Testis (tissue), 3 donors: ENCODE data around the gene SMIM13. TPM values are rescaled to one million over a fixed set of nuclear protein-coding genes. Genes with fewer than 3 reads are reported as not detected.

Experiments used
- DNase-seq: peaks from one replicate; pipeline ENCODE4 v3.0.0-alpha.2; 2019
- H3K27ac ChIP-seq, 2 donors: fragments of 200-600 bp; sonication (generic); one replicate each; pipeline ENCODE4 v1.5.1; 2019
- H3K27me3 ChIP-seq: fragments of 200-600 bp; sonication (generic); one replicate; pipeline ENCODE4 v1.5.1; 2019
- H3K36me3 ChIP-seq: fragments of 200-600 bp; sonication (generic); one replicate; pipeline ENCODE4 v1.5.1; 2017; ENCODE audit warnings: low read depth; ENCODE audit errors: missing control alignments
- H3K4me1 ChIP-seq: fragments of 200-600 bp; sonication (generic); one replicate; pipeline ENCODE4 v1.5.1; 2019
- H3K4me3 ChIP-seq, 2 donors: fragments of 200-600 bp; sonication (generic); one replicate each; pipeline ENCODE4 v1.5.1; 2017 to 2019
- H3K9me3 ChIP-seq: fragments of 200-600 bp; sonication (generic); one replicate; pipeline ENCODE4 v1.5.1; 2017
- CTCF ChIP-seq, 3 experiments: fragments of 450-650 bp in 2 of 3; fragments of 200-600 bp in 1 of 3; sonication (generic) in 1 of 3; IDR thresholded peaks; one replicate each; pipeline ENCODE4 v1.5.1; 2016 to 2019; ENCODE audit warnings: antibody characterized with exemption in 3 of 3, mild to moderate bottlenecking in 2 of 3, moderate library complexity in 1 of 3
- POLR2A ChIP-seq: fragments of 450-650 bp; IDR thresholded peaks from one replicate; pipeline ENCODE4 v1.6.1; 2017; ENCODE audit warnings: antibody characterized with exemption, mild to moderate bottlenecking, moderate library complexity
- WGBS, 2 donors: methylation state at CpG; one replicate each; pipeline ENCODE4 v1.1.5; 2018; 5-methylcytosine and 5-hydroxymethylcytosine counted together
- intact Hi-C: fragments of 100-400 bp; cut with DNase I; formaldehyde crosslinking; loops from one replicate; pipeline ENCODE4 v1.15.1; 2023; ENCODE audit warnings: low total_unique reads
- polyA plus RNA-seq: library from polyadenylated mRNA; stranded (reverse); fragments of 350-450 nt; fragmentation: Illumina TruSeq; extraction: RNeasy Lipid Tissue Mini Kit (QIAGEN cat#74804); gene quantifications from one replicate; pipeline ENCODE4 v1.2.3, GENCODE V29; 2014; ENCODE audit warnings: low read depth, low replicate concordance; ENCODE audit not compliant: insufficient read depth
- total RNA-seq, 2 donors: library from RNA; depleted of rRNA; stranded (reverse); fragments of >200 nt; gene quantifications; one replicate each; pipeline ENCODE4 v1.2.3, GENCODE V29; 2016

Gene SMIM13
- total and polyA plus RNA-seq, 3 donors from 2014 or later: 7.2 to 13.2 (median 8.9) TPM

GRCh38 chr6:11053307-11053706 lies 40.3 kb upstream of the SMIM13 start:
- H3K4me1 ChIP-seq: no peaks in the 10 kb centered on the region
- TF ChIP-seq POLR2A: no peak
- no peak for TF ChIP-seq CTCF (IDR thresholded peaks at IDR 0.05)
- DNase-seq: no peak
- H3K27ac ChIP-seq: no peak overlapping the region
- WGBS, 2 donors: 87 to 92% methylated on average over 5 of the region's 5 CpGs
- no peak overlapping the region for H3K4me3 ChIP-seq
- H3K9me3 ChIP-seq: no peaks in the 10 kb centered on the region
- intact Hi-C loops: no loop called here
- no peaks in the 10 kb centered on the region for H3K27me3 ChIP-seq
- H3K36me3 ChIP-seq: no peaks in the 10 kb centered on the region

GRCh38 chr6:11054722-11055121 lies 38.9 kb upstream of the SMIM13 start:
- TF ChIP-seq POLR2A (no peak), CTCF (IDR thresholded peaks at IDR 0.05) (no peak)
- Histone ChIP-seq H3K9me3 (no peaks in the 10 kb centered on the region), H3K4me3 (no peak overlapping the region), H3K4me1 (no peaks in the 10 kb centered on the region), H3K36me3 (no peaks in the 10 kb centered on the region), H3K27me3 (no peaks in the 10 kb centered on the region), H3K27ac (no peak overlapping the region)
- WGBS, 2 donors: 92 to 95% methylated on average over 1 of the region's 1 CpG
- DNase-seq: no peak
- intact Hi-C loops: no loop called here

- H3K4me3 ChIP-seq: no peak overlapping the region
- no peak overlapping the region for H3K27ac ChIP-seq
- TF ChIP-seq POLR2A: no peak
- no peak for TF ChIP-seq CTCF (IDR thresholded peaks at IDR 0.05)
- no peaks in the 10 kb centered on the region for H3K9me3 ChIP-seq
- intact Hi-C loops: no loop called here
- no peaks in the 10 kb centered on the region for H3K36me3 ChIP-seq
- no peak for DNase-seq
- H3K27me3 ChIP-seq: no peaks in the 10 kb centered on the region
- no peaks in the 10 kb centered on the region for H3K4me1 ChIP-seq
- 65 to 76% methylated on average over 4 of the region's 4 CpGs for WGBS, 2 donors
Observed at GRCh38 chr6:11055127-11055627, 38.5 kb upstream of the SMIM13 start.

- Histone ChIP-seq H3K27me3 (no peaks in the 10 kb centered on the region), H3K27ac (no peak overlapping the region), H3K9me3 (no peaks in the 10 kb centered on the region), H3K4me1 (no peaks in the 10 kb centered on the region), H3K4me3 (no peak overlapping the region), H3K36me3 (no peaks in the 10 kb centered on the region)
- intact Hi-C loops: no loop called here
- WGBS, 2 donors: 86 to 100% methylated on average over 1 of the region's 1 CpG
- DNase-seq: no peak
- no peak for TF ChIP-seq POLR2A
- no peak for TF ChIP-seq CTCF (IDR thresholded peaks at IDR 0.05)
Observed at GRCh38 chr6:11056871-11057270, 36.8 kb upstream of the SMIM13 start.

- 92 to 93% methylated on average over 5 of the region's 5 CpGs for WGBS, 2 donors
- Histone ChIP-seq H3K4me3 (no peak overlapping the region), H3K27me3 (no peaks in the 10 kb centered on the region), H3K4me1 (no peaks in the 10 kb centered on the region), H3K27ac (no peak overlapping the region), H3K36me3 (no peaks in the 10 kb centered on the region), H3K9me3 (no peaks in the 10 kb centered on the region)
- intact Hi-C loops: no loop called here
- DNase-seq: no peak
- TF ChIP-seq POLR2A (no peak), CTCF (IDR thresholded peaks at IDR 0.05) (no peak)
Observed at GRCh38 chr6:11058406-11058805, 35.2 kb upstream of the SMIM13 start.
